Measurements from ENCODE around the gene CASP14. TPM values are rescaled to one million over a fixed set of nuclear protein-coding genes. Genes with fewer than 3 reads are reported as not detected.
"Not testable (repeated sequence)": the region's sequence is repeated elsewhere in the genome, so short reads cannot be mapped to it uniquely, and the experiment has no call there.

The CASP14 gene
- total and polyA plus RNA-seq, 9 of the 15 experiments (the other 6 are each of a cell fraction or from before 2014, with no cell fraction given): not detected

DNA sequence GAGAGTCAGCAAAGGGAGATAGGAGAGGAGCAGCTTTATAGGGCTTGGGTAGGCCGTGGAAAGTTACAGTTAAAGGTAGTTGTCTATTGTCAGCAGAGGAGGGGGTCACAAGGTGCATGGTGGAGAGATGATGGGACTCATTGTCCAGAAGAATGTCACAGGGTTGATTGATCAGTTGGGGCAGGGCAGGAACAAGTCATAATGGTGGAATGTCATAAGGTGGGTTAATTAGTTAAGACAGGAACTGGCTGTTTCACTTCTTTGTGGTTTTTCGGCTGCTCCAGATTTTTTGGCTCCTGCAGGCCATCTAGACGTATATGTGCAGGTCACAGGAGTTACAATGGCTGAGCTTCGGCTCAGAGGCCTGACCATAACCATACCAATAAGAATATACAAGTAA is 21.1 kb downstream of the CASP14 start:
- H3K79me2 ChIP-seq (ENCODE audit: control insufficient read depth, insufficient read depth, low read length); DNase-seq (ENCODE audit: extremely low read depth in 1 of 4, low spot score in 3 of 4); H3K9ac ChIP-seq (ENCODE audit: insufficient read depth in 1 of 2, low read depth in 2 of 2, low read length in 2 of 2); H3K36me3 ChIP-seq (ENCODE audit: control insufficient read depth, insufficient read depth, low read length); H3K4me2 ChIP-seq (ENCODE audit: insufficient read depth, low read length); H3K9me1 ChIP-seq (ENCODE audit: control insufficient read depth, insufficient read depth, low read length); in situ Hi-C loops (cut with MboI); intact Hi-C loops (cut with micrococcal nuclease); CTCF ChIA-PET (ENCODE audit: low intra/inter-chr PET ratio); H4K20me1 ChIP-seq (replicated peaks; ENCODE audit: control insufficient read depth, insufficient read depth, low read length); POLR2A ChIA-PET; H3K27ac ChIP-seq (ENCODE audit: extremely low read depth, low read depth, low read length); H3K9me3 ChIP-seq (replicated peaks; ENCODE audit: control insufficient read depth, insufficient read depth, low read depth, low read length); H2AFZ ChIP-seq (ENCODE audit: low read depth, low read length); H3K27me3 ChIP-seq (ENCODE audit: control insufficient read depth in 2 of 2, insufficient read depth in 2 of 2, low read length in 2 of 2); H3K4me1 ChIP-seq (replicated peaks in 1 of 2; ENCODE audit: control insufficient read depth in 2 of 2, insufficient read depth in 2 of 2, low read length in 2 of 2); BruUV-seq (replicated peaks); H3K4me3 ChIP-seq; ATAC-seq: not testable (repeated sequence)
- WGBS (ENCODE audit: insufficient coverage, low coverage, missing lambda C conversion rate): 3% methylated on average over 4 of the region's 4 CpGs
- peak; percentile 64 for FAIRE-seq

DNA sequence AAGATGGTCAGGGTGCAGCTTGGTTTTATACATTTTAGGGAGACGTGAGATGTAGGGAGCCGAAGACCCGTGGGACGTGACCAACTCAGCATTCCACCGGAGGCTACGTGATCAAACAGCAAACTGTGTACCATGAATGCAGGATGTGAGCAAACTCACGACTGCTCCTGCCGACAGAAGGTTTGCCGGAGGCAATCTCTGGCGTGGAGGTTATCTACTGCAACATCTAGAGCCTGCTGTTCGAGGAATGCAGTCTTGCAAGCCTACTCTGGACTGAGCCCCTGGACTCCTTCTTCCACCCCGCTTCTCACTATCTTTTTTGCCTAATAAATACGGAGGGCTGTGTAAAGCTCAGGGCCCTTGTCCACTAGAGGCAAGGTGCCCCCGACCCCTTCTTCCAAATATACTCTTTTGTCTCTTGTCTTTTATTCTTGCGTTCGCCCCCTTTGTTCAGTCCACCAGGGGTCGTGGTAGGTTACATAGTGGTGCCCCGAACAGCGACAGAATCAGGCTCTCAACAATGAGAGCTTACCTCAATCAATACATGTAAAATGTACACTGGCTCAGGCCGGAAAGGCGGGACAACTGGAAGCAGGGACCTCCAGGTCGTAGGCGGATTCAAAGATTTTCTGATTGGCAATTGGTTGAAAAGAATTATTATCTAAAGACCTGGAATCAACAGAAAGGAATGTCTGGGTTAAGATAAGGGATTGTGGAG is 23.8 kb downstream of the CASP14 start:
- ATAC-seq (peak; percentile 41; the same call in 1 of the 3 replicates), DNase-seq (ENCODE audit: extremely low read depth in 1 of 4, low spot score in 3 of 4) (peak in 1 of 4 experiments; percentile 18), FAIRE-seq (no peak)
- no peaks in the 10 kb centered on the region for H3K9me1 ChIP-seq (ENCODE audit: control insufficient read depth, insufficient read depth, low read length)
- no peak overlapping the region for H3K4me2 ChIP-seq (ENCODE audit: insufficient read depth, low read length)
- no TSS peak for BruUV-seq (replicated peaks)
- H3K27me3 ChIP-seq (ENCODE audit: control insufficient read depth in 2 of 2, insufficient read depth in 2 of 2, low read length in 2 of 2): peaks cover 5 to 6% of the 10 kb centered on the region in 2 experiments; a peak in 1 of 5 replicates
- no peaks in the 10 kb centered on the region for H3K9me3 ChIP-seq (replicated peaks; ENCODE audit: control insufficient read depth, insufficient read depth, low read depth, low read length)
- 2% methylated on average over 23 of the region's 23 CpGs for WGBS (ENCODE audit: insufficient coverage, low coverage, missing lambda C conversion rate)
- intact Hi-C loops (cut with micrococcal nuclease): no loop called here
- ChIA-PET CTCF (ENCODE audit: low intra/inter-chr PET ratio) (no interaction called here), POLR2A (no interaction called here)
- no peak overlapping the region for H3K27ac ChIP-seq (ENCODE audit: extremely low read depth, low read depth, low read length)
- peak overlapping the region; percentile 23; the same call in 1 of the 2 replicates for H2AFZ ChIP-seq (ENCODE audit: low read depth, low read length)
- no peak overlapping the region for H3K9ac ChIP-seq (ENCODE audit: insufficient read depth in 1 of 2, low read depth in 2 of 2, low read length in 2 of 2)
- no peaks in the 10 kb centered on the region for H3K79me2 ChIP-seq (ENCODE audit: control insufficient read depth, insufficient read depth, low read length)
- no peak overlapping the region for H3K4me3 ChIP-seq
- H3K36me3 ChIP-seq (ENCODE audit: control insufficient read depth, insufficient read depth, low read length): no peaks in the 10 kb centered on the region
- in situ Hi-C loops (cut with MboI): no loop called here
- H3K4me1 ChIP-seq (replicated peaks in 1 of 2; ENCODE audit: control insufficient read depth in 2 of 2, insufficient read depth in 2 of 2, low read length in 2 of 2): no peaks in the 10 kb centered on the region
- no peaks in the 10 kb centered on the region for H4K20me1 ChIP-seq (replicated peaks; ENCODE audit: control insufficient read depth, insufficient read depth, low read length)
- TF ChIP-seq, protein P1, sequence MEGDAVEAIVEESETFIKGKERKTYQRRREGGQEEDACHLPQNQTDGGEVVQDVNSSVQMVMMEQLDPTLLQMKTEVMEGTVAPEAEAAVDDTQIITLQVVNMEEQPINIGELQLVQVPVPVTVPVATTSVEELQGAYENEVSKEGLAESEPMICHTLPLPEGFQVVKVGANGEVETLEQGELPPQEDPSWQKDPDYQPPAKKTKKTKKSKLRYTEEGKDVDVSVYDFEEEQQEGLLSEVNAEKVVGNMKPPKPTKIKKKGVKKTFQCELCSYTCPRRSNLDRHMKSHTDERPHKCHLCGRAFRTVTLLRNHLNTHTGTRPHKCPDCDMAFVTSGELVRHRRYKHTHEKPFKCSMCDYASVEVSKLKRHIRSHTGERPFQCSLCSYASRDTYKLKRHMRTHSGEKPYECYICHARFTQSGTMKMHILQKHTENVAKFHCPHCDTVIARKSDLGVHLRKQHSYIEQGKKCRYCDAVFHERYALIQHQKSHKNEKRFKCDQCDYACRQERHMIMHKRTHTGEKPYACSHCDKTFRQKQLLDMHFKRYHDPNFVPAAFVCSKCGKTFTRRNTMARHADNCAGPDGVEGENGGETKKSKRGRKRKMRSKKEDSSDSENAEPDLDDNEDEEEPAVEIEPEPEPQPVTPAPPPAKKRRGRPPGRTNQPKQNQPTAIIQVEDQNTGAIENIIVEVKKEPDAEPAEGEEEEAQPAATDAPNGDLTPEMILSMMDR (IDR thresholded peaks at IDR 0.05 in 2 of 3, conservative IDR thresholded peaks at IDR 0.05 in 1 of 3; ENCODE audit: insufficient read depth in 2 of 3, low read depth in 1 of 3, low read length in 3 of 3): peak; percentile 18 to 31 (median 28); a peak in 2 of 6 replicates
- TF ChIP-seq POLR2H (tag; IDR thresholded peaks at IDR 0.05; ENCODE audit: low read depth): no peak
- TF ChIP-seq, protein P2, sequence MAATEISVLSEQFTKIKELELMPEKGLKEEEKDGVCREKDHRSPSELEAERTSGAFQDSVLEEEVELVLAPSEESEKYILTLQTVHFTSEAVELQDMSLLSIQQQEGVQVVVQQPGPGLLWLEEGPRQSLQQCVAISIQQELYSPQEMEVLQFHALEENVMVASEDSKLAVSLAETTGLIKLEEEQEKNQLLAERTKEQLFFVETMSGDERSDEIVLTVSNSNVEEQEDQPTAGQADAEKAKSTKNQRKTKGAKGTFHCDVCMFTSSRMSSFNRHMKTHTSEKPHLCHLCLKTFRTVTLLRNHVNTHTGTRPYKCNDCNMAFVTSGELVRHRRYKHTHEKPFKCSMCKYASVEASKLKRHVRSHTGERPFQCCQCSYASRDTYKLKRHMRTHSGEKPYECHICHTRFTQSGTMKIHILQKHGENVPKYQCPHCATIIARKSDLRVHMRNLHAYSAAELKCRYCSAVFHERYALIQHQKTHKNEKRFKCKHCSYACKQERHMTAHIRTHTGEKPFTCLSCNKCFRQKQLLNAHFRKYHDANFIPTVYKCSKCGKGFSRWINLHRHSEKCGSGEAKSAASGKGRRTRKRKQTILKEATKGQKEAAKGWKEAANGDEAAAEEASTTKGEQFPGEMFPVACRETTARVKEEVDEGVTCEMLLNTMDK (IDR thresholded peaks at IDR 0.05; ENCODE audit: borderline replicate concordance, insufficient read depth, low read depth, low read length, poor library complexity, severe bottlenecking): peak; percentile 14
- TF ChIP-seq ETS2 (tag; IDR thresholded peaks at IDR 0.05; ENCODE audit: borderline replicate concordance, poor library complexity, severe bottlenecking): no peak
- no peak for TF ChIP-seq MAFG (tag; conservative IDR thresholded peaks at IDR 0.05)
- no peak for TF ChIP-seq ZFP30 (CRISPR knock-in tag; IDR thresholded peaks at IDR 0.05; ENCODE audit: borderline replicate concordance)
- TF ChIP-seq RAD21 (CRISPR knock-in tag; conservative IDR thresholded peaks at IDR 0.05 in 1 of 2, IDR thresholded peaks at IDR 0.05 in 1 of 2): peak in 1 of 2 experiments; percentile 25; a peak in 2 of 4 replicates
- no peak for TF ChIP-seq BDP1 (IDR thresholded peaks at IDR 0.05; ENCODE audit: insufficient read depth, insufficient read length)
- TF ChIP-seq FOXJ3 (CRISPR knock-in tag; IDR thresholded peaks at IDR 0.05): no peak
- 0 out of 2 replicates have a peak, but pooled peaks have one; percentile 14 for TF ChIP-seq CBFA2T3 (IDR thresholded peaks at IDR 0.05)

All from K562 (cell line).